Esophagus squamous epithelium (tissue), 4 donors: Measurements from ENCODE around the gene PAX6.

ENCODE experiments used
- POLR2A ChIP-seq, 4 donors: fragments of 450-650 bp; IDR thresholded peaks; one replicate each; pipeline ENCODE4 v1.6.1; 2017; ENCODE audit warnings: antibody characterized with exemption in 4 of 4, mild to moderate bottlenecking in 4 of 4, moderate library complexity in 3 of 4
- TF ChIP-seq, protein P1 (sequence below), 6 experiments: fragments of 450-650 bp in 4 of 6; fragments of 200-600 bp in 2 of 6; sonication (generic) in 2 of 6; IDR thresholded peaks; one replicate each; pipeline ENCODE4 v1.5.1; 2016 to 2019; ENCODE audit warnings: antibody characterized with exemption in 6 of 6, mild to moderate bottlenecking in 4 of 6, moderate library complexity in 4 of 6

DNA sequence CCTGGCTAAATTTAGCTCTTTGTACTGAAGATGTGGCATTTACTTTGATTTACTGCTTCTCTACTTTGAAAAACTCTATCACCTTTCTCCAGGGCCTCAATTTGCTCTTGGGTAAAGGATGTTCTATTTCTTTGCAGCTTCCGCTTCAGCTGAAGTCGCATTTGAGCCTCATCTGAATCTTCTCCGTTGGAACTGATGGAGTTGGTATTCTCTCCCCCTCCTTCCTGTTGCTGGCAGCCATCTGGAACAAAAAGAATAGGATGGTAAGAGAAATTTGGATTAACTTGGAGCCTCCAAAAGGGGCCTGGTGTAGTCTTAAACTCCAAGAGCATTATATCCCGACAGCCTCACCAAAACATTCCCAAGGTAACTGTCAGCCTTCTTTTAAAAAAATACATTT, 16.6 kb downstream of the PAX6 start:
- TF ChIP-seq, protein P1, sequence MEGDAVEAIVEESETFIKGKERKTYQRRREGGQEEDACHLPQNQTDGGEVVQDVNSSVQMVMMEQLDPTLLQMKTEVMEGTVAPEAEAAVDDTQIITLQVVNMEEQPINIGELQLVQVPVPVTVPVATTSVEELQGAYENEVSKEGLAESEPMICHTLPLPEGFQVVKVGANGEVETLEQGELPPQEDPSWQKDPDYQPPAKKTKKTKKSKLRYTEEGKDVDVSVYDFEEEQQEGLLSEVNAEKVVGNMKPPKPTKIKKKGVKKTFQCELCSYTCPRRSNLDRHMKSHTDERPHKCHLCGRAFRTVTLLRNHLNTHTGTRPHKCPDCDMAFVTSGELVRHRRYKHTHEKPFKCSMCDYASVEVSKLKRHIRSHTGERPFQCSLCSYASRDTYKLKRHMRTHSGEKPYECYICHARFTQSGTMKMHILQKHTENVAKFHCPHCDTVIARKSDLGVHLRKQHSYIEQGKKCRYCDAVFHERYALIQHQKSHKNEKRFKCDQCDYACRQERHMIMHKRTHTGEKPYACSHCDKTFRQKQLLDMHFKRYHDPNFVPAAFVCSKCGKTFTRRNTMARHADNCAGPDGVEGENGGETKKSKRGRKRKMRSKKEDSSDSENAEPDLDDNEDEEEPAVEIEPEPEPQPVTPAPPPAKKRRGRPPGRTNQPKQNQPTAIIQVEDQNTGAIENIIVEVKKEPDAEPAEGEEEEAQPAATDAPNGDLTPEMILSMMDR (IDR thresholded peaks at IDR 0.05) = no peak
- TF ChIP-seq POLR2A (IDR thresholded peaks at IDR 0.05) = no peak
